ENCODE data around the gene VPS45.
"Not testable (repeated sequence)": the region's sequence is repeated elsewhere in the genome, so short reads cannot be mapped to it uniquely, and the experiment has no call there.

The VPS45 gene

DNA sequence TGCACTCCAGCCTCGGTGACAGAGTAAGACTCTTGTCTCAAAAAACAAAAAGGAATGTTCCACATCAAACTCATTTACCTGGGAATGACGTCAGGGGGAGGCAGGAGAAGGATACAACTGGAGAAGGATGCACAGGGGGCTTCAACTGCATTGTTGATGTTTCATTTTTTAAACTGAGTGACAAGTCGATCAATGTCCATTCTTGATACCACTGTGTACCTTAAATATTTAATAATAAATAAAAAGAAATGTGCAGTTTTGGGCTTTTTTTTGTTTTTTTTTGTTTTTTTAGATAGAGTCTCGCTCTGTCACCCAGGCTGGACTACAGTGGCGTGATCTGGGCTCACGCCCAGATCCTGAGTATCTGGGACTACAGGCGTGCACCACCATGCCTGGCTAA lies 117.9 kb downstream of the VPS45 start:
- DNase-seq (ENCODE audit: low read depth) = no peak
- TF ChIP-seq, protein P1, sequence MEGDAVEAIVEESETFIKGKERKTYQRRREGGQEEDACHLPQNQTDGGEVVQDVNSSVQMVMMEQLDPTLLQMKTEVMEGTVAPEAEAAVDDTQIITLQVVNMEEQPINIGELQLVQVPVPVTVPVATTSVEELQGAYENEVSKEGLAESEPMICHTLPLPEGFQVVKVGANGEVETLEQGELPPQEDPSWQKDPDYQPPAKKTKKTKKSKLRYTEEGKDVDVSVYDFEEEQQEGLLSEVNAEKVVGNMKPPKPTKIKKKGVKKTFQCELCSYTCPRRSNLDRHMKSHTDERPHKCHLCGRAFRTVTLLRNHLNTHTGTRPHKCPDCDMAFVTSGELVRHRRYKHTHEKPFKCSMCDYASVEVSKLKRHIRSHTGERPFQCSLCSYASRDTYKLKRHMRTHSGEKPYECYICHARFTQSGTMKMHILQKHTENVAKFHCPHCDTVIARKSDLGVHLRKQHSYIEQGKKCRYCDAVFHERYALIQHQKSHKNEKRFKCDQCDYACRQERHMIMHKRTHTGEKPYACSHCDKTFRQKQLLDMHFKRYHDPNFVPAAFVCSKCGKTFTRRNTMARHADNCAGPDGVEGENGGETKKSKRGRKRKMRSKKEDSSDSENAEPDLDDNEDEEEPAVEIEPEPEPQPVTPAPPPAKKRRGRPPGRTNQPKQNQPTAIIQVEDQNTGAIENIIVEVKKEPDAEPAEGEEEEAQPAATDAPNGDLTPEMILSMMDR (IDR thresholded peaks at IDR 0.05; ENCODE audit: control insufficient read depth, extremely low read depth, insufficient read depth) = no peak
- no peak overlapping the region for H3K4me3 ChIP-seq (ENCODE audit: low read depth, low read length)

DNA sequence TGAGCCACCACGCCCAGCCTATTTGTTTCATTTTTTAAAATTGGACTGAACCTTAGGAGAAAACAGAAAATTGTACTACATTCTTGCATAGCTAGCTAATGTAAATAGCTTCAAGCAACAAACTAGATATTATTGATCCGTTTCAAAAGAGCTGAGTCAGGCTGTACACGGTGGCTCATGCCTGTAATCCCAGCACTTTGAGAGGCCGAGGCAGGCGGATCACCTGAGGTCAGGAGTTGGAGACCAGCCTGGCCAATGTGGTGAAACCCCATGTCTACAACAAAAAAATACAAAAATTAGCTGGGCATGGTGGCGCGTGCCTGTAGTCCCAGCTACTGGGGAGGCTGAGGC lies 118.8 kb downstream of the VPS45 start:
- DNase-seq (ENCODE audit: low read depth); H3K4me3 ChIP-seq (ENCODE audit: low read depth, low read length): not testable (repeated sequence)

DNA sequence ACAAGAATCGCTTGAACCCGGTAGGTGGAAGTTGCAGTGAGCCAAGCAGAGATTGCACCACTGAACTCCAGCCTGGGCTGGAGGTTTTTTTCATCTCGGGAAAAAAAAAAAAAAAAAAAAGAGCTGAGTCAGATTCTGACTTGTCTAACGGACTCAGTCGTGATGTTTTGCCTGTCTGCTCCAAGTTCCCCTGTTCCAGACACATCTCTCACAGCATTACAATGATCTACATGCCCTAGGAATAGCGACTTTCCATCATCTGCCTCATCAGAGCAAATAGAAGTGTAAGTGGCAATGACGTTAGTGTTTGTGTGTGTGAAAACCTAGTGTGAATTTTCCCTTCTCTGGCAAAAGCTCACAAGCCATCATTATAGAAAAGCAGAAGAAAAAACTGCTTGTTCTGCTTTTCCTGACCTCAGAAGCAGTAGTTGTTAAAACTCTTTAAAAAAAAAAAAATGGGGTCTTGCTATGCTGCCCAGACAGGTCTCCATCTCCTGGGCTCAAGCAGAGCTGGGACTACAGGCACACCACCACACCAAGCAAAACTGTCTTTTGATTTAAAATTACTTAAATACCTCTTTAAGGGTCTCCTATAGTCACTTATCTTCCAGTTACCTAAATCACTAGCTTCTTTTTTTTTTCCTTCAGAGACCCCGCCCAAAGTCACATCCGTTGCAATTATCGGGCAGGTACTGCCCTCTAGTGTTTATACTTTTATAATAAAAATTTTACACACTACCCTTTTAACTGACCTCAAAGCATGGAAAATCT lies 119.4 kb downstream of the VPS45 start:
- peak; percentile 22 for DNase-seq (ENCODE audit: low read depth)
- H3K4me3 ChIP-seq (ENCODE audit: low read depth, low read length) = no peak overlapping the region

DNA sequence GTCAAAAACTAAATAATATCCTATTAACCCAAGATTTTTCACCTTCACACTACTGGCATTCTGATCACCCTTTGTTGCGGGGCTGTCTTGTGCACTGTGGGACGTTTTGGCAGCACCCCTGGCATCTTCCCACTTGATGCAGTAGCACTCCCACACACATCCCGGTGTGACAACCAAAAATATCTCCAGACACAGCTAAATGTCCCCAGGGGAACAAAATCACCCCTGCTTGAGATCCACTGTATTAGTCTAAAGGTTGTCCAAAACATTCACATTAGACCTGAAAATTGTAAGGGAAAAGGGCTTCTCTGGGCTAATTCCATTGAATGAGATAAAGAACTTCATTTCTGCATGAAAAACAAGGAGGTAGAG lies 120.0 kb downstream of the VPS45 start:
- no peak for DNase-seq (ENCODE audit: low read depth)
- no peak overlapping the region for H3K4me3 ChIP-seq (ENCODE audit: low read depth, low read length)
- TF ChIP-seq, protein P1 (IDR thresholded peaks at IDR 0.05; ENCODE audit: control insufficient read depth, extremely low read depth, insufficient read depth) = no peak

More for the DNA sequence above, 119.4 kb downstream of the VPS45 start:
- TF ChIP-seq, protein P1 (IDR thresholded peaks at IDR 0.05; ENCODE audit: control insufficient read depth, extremely low read depth, insufficient read depth) = peak; percentile 36; the same call in 1 of the 2 replicates

DNA sequence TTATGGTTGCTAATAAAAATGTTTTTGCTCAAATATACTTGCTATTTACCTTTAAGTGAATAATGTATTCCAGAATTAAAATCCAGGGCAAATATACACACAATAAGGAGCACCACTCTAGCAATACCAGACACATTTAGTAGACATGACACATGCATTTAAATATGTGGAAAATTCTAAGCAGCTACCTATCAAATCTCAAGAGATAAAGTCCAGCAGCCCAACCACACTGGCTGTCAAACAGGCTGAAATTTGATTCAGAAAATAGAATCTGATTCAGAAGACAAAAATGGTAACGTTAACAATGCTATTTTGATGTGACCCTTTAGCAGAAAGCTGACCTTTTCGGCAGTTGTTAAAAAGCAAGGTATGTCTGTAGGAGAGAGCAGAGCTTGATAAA lies 124.4 kb downstream of the VPS45 start:
- no peak overlapping the region for H3K4me3 ChIP-seq (ENCODE audit: low read depth, low read length)
- TF ChIP-seq, protein P1 (IDR thresholded peaks at IDR 0.05; ENCODE audit: control insufficient read depth, extremely low read depth, insufficient read depth) = no peak
- peak; percentile 31 for DNase-seq (ENCODE audit: low read depth)

DNA sequence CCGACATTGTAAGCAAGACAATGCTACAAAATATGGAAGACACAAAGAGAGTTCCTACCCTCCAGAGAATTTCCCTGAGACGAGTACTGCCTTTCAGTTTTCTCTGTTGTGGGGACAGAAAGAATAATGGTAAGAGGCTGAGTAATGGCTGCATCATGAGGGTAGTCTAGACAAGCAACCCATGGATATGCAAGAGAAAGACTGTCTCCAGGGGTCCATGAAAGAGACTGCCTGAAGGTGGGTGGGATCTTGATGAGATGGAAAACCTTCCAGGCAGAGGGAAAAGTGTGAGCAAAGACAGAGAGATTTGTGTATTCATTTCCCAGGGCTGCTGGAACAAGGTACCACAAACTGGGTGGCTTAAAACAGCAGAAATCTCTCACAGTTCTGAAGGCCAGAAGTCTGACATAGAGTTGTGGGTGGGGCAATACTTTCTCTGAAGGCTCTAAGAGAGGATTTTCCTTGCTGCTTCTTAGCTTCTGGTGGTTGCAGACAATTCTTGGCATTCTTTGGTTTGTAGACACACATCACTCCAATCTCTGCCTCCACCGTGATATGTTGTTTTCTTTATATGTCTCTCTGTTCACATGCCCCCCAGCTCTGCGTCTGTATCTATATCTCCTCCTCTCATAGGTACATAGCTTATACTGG lies 126.9 kb downstream of the VPS45 start:
- H3K4me3 ChIP-seq (ENCODE audit: low read depth, low read length) = no peak overlapping the region
- DNase-seq (ENCODE audit: low read depth) = no peak
- TF ChIP-seq, protein P1 (IDR thresholded peaks at IDR 0.05; ENCODE audit: control insufficient read depth, extremely low read depth, insufficient read depth) = no peak
